ENCODE data around the gene SLC25A23. TPM values are rescaled to one million over a fixed set of nuclear protein-coding genes. Genes with fewer than 3 reads are reported as not detected.

Gene SLC25A23
- total and polyA plus RNA-seq, 2 experiments from 2014 or later = 25.7 to 96.4 TPM

- H3K27me3 ChIP-seq (ENCODE audit: insufficient read depth) = no peaks in the 10 kb centered on the region
- H3K9me2 ChIP-seq (ENCODE audit: insufficient read depth) = no peaks in the 10 kb centered on the region
- H3K4me1 ChIP-seq (ENCODE audit: insufficient read depth) = no peaks in the 10 kb centered on the region
- no peaks in the 10 kb centered on the region for H3K4me1 Mint-ChIP-seq
- no peaks in the 10 kb centered on the region for H3F3A ChIP-seq (replicated peaks; ENCODE audit: low read depth)
- TF ChIP-seq ZNF114 (CRISPR knock-in tag; IDR thresholded peaks at IDR 0.05) (no peak), NANOG (IDR thresholded peaks at IDR 0.05; ENCODE audit: borderline replicate concordance) (no peak), ZNF462 (CRISPR knock-in tag; IDR thresholded peaks at IDR 0.05) (no peak), POLR2AphosphoS5 (IDR thresholded peaks at IDR 0.05; ENCODE audit: low read depth) (no peak), EZH2 (IDR thresholded peaks at IDR 0.05; ENCODE audit: low read depth, unreplicated experiment) (no peak), JUNB (IDR thresholded peaks at IDR 0.05; ENCODE audit: unreplicated experiment) (no peak), ZNF331 (CRISPR knock-in tag; IDR thresholded peaks at IDR 0.05; ENCODE audit: low read depth) (no peak), CREB1 (CRISPR knock-in tag; IDR thresholded peaks at IDR 0.05; ENCODE audit: low read depth) (no peak), EZH2phosphoT487 (IDR thresholded peaks at IDR 0.05; ENCODE audit: unreplicated experiment) (no peak)
- TF ChIP-seq, protein P1, sequence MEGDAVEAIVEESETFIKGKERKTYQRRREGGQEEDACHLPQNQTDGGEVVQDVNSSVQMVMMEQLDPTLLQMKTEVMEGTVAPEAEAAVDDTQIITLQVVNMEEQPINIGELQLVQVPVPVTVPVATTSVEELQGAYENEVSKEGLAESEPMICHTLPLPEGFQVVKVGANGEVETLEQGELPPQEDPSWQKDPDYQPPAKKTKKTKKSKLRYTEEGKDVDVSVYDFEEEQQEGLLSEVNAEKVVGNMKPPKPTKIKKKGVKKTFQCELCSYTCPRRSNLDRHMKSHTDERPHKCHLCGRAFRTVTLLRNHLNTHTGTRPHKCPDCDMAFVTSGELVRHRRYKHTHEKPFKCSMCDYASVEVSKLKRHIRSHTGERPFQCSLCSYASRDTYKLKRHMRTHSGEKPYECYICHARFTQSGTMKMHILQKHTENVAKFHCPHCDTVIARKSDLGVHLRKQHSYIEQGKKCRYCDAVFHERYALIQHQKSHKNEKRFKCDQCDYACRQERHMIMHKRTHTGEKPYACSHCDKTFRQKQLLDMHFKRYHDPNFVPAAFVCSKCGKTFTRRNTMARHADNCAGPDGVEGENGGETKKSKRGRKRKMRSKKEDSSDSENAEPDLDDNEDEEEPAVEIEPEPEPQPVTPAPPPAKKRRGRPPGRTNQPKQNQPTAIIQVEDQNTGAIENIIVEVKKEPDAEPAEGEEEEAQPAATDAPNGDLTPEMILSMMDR (conservative IDR thresholded peaks at IDR 0.05; ENCODE audit: low read depth in 2 of 2) = no peak
- ATAC-seq = no peak
- H3K27ac Mint-ChIP-seq = no peak overlapping the region
- H3K4me3 Mint-ChIP-seq = no peak overlapping the region
- H4K20me1 ChIP-seq (replicated peaks; ENCODE audit: insufficient read depth) = no peaks in the 10 kb centered on the region; the same call in 1 of the 2 replicates
- no peaks in the 10 kb centered on the region for H3K36me3 ChIP-seq (ENCODE audit: insufficient read depth)
- H3K27ac ChIP-seq (ENCODE audit: low read depth) = no peak overlapping the region
- H3K4me3 ChIP-seq = no peak overlapping the region
- peaks cover 4% of the 10 kb centered on the region for H3K27me3 Mint-ChIP-seq (ENCODE audit: insufficient read depth, low read depth, poor library complexity)
- no peak for DNase-seq (ENCODE audit: low spot score)
- no peaks in the 10 kb centered on the region for H3K79me2 ChIP-seq (replicated peaks; ENCODE audit: insufficient read depth)
- H2AFZ ChIP-seq = no peak overlapping the region
- H3K4me2 ChIP-seq = no peak overlapping the region
- H3K36me3 Mint-ChIP-seq (ENCODE audit: low read depth) = peaks cover 20% of the 10 kb centered on the region
- H3K9me3 Mint-ChIP-seq = peaks cover 2% of the 10 kb centered on the region; the same call in 1 of the 3 replicates
Observed at GRCh38 chr19:6448045-6448444, 11.5 kb downstream of the SLC25A23 start.
